Mucosa of gallbladder (tissue), 1 donor: ENCODE data around the gene ZCWPW1. TPM values are rescaled to one million over a fixed set of nuclear protein-coding genes. Genes with fewer than 3 reads are reported as not detected.
"Not testable (repeated sequence)": the region's sequence is repeated elsewhere in the genome, so short reads cannot be mapped to it uniquely, and the experiment has no call there.

ENCODE experiments used
- DNase-seq: peaks from one replicate; pipeline ENCODE4 v3.0.0-alpha.2; 2020; ENCODE audit warnings: low spot score
- total RNA-seq: library from RNA; stranded (reverse); gene quantifications from one replicate; pipeline ENCODE4 v1.2.1, GENCODE V29; 2021
- donor health status: DM: no; HTN: no; CAD: no.

Gene ZCWPW1
- total RNA-seq, 1 donor from 2014 or later = 4.6 TPM

DNA sequence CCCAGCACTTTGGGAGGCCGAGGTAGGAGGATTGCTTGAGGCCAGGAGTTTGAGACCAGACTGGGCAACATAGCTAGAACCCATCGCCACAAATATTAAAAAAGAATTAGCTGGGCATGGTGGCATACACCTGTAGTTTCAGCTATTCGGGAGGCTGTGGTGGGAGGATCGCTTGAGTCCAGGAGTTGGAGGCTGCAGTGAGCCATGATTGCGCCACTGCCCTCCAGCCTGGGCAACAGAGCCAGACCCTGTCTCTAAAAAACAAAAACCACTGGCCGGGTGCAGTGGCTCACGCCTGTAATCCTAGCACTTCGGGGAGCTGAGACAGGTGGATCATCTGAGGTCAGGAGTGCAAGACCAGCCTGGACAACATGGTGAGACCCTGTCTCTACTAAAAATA is 25.4 kb upstream of the ZCWPW1 start:
- DNase-seq = not testable (repeated sequence)

DNA sequence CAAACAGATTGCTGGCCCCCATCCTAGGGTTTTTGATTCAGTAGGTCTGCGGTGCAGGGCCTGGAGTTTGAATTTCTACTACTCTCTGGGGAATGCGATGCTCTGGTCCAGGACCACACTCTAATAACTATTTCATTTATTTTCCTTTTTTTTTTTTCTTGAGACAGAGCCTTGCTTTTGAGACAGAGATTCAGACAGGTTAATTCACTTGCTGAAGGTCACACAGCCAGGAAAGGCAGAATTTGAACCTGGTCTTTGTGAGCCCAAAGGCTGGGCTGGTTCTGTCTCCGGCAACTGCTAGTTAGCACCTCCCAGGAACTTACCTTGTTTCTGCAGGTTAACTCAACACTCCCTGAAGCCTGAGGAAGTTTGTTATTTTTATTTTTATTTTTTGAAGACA is 24.0 kb upstream of the ZCWPW1 start:
- DNase-seq = no peak

DNA sequence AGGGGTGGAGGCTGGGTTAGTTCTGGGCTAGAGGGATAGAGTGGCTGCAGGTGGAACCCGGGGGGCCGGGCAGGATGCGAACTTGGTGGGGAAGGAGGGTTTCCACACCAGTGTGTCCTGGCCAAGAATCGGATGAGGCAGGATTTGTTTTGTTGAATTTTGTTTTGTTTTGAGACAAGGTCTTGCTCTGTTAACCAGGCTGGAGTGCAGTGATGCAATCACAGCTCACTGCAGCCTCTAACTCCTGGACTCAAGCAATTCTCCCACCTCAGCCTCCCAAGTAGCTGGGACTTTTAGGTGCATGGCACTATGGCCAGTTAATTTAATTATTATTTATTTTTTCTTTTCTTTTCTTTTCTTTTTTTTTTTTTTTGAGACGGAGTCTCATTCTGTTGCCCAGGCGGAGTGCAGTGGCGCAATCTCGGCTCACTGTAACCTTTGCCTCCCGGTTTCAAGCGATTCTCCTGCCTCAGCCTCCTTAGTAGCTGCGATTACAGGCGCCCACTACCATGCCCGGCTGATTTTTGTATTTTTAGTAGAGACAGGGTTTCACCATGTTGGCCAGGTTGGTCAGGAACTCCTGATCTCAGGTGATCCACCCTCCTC is 20.8 kb upstream of the ZCWPW1 start:
- DNase-seq = no peak

DNA sequence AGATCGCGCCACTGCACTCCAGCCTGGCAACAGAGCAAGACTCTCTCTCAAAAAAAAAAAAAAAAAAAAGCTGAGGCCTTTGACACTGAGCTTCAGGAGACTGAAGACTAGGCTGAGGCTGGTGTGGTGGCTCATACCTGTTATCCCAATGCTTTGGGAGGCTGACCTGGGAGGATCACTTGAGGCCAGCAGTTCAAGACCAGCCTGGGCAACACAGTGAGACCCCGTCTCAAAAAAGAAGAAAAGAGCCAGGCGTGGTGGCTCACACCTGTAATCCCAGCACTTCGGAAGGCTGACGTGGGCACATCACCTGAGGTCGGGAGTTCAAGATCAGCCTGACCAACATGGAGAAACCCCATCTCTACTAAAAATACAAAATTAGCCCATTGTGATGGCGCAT is 18.9 kb upstream of the ZCWPW1 start:
- DNase-seq = not testable (repeated sequence)

DNA sequence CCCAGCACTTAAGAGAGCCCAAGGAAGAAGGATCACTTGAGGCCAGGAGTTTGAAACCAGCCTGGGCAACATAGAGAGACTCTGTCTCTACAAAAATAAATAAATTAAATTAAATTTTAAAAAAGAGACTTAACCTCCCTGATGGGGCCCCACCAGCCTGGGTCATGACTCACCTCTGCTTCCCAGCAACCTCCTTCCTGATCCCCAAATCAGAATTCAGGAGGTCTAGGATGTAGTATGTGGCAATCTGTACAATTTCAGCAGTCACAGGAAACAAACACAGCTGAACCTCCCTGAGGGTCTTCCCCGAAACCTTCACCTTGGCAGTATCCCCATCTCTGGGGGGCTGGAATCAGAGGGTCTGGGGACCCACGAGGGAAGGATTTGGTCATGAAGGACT is 17.5 kb upstream of the ZCWPW1 start:
- DNase-seq = no peak

DNA sequence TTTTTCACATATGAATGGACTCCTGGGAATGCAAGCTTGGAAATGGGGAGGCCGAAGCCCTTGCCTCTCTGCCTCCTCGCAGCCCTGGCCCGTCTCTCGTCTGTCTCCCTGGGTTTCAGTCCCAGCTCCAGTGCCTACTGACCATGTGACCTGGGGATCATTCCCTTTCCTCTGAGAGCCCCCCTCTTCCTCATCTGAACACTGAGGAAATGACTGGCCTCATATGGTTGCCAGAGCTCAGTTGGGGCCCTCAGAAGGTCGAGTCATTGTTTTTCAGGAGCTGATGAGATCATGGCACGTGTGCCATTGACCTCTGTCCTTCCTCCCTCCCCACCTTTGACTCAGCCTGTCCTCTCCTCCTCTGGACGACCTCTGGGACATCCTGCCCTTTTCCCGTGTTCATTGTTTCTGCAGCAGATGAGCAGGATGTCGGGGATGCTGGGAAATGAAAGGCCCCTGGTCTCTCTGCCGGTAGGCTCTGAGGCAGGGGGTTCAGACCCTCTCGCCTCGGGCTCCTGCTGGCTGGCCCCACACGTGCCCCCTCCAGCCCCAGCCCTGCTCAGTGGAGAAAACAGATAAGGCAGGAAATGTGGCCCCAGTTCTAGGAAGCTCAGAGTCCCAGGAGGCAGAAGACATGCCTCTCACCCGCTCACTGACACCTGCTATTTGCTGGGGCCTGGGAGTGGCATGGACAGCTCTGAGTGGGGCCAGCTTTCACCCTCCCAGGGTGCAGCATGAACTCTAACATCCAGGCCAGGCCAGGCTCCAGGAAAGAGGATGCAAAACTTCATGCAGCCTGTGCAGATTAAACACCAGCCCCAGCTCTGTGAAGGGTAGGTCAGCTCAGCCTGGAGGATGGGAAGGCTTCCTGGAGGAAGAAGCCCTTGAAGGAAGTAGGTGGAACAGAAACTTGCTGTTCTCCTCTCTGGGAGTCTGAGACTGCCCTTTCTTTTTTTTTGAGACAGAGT is 16.1 kb upstream of the ZCWPW1 start:
- DNase-seq = no peak

DNA sequence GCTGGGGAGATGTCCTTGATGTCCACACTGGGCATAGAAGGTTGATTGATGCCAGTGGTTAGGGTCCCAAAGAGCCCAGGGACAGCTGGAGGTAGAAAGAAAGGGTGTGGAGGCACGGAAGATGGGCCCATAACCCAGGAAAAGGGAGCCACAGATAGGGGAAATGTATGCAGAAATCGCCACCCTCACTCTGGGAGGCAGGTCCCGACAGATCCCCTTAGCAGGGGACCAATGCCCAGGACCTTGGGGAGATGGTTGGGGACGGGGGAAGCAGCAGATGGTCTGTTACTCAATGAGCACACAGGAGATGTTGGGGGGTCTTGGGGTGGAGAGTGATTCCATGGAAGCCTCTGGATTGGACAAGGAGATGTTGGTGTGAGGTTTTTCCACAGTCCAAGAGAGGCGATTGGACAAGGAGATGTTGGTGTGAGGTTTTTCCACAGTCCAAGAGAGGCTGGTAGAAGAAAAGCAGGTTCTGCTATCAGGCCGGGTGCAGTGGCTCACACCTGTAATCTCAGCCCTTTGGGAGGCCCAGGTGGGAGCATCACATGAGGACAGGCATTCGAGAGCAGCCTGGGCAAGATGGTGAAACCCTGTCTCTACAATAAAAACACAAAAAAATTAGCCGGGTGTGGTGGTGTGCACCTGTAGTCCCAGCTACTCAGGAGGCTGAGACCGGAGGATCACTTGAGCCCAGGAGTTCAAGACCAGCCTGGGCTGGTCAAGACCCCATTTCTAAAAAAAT is 14.8 kb upstream of the ZCWPW1 start:
- DNase-seq = no peak

DNA sequence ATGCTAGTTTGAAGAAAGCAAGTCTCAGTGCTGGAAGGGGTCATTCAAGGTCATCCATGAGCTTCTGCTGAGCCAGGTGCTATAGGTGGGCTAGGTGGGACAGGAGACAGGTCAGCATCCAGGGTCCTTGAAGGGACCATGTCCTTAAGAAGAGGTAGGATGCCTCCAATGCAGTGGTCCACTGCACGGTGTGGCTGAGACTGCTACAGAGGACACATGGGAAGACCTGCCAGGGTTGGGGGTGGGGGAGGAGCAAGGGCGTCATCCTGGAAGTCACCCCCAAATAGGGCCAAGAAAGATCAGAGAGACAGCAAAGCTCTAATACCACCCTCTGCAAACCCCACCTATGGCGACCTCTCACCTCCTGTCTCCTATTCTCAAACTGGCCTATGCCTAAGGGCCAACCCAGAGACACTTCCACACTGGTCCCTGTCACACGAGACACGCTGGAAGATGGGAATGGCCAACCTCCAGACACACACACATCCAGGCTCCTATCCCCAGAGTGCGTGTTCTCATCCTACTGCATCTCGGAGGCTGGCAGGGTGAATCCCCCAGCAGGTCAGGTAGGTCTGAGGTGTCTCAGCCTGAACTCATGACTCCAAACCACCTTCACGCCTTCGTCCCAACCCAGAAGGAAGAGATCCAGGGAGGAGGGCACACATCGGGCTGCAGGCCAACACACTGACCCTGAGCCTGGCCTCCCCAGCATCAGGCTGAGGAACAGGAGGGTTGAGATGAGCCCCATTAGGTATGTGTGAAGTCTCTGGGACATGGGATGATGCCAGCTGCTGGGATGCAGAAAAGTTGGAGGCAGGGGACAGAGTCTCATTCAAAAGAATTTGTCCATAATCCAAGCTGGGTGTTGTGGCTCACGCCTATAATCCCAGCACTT is 13.4 kb upstream of the ZCWPW1 start:
- DNase-seq = no peak

DNA sequence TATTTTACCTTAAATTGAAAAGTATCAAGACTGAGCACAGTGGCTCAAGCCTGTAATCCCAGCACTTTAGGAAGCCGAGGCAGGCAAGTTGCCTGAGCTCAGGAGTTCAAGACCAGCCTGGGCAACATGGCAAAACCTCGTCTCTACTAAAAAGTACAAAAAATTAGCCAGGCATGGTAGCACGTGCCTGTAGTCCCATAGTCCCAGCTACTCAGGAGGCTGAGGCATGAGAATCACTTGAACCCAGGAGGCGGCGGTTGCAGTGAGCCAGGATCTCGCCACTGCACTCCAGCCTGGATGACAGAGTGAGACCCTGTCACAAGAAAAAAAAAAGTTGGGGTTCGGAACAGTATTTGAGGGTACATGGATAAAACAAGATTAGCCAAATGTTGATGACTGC is 10.7 kb upstream of the ZCWPW1 start:
- not testable (repeated sequence) for DNase-seq

DNA sequence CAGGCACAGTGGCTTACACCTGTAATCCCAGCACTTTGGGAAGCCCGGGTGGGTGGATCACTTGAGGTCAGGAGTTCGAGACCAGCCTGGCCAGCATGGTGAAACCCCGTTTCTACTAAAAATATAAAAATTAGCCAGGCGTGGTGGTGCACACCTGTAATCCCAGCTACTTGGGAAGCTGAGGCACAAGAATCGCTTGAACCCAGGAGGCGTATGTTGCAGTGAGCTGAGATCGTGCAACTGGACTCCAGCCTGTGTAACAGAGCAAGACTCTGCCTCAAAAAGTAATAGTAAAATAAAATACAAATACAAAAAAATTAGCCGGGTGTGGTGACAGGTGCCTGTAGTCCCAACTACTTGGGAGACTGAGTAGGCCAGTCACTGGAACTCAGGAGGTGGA is 10.2 kb upstream of the ZCWPW1 start:
- not testable (repeated sequence) for DNase-seq

DNA sequence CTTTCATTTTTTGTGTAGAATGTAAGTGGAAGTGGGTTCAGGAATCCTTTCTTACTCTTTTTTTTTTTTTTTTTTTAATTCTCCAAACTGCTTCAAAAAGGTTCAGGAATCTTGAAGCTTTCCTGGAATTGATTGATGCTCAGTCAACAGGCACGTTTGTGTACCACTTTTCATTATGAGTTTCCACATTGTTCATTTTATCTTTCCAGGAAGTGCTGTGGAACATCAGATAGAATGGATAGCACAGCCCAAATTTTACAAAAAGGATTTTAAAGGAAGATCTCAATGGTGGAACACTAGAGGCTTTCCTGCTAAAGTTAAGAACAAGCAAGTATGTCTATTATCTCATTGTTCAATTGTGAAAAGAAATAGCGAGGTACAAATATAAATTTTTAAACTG is 9.7 kb upstream of the ZCWPW1 start:
- DNase-seq = no peak

DNA sequence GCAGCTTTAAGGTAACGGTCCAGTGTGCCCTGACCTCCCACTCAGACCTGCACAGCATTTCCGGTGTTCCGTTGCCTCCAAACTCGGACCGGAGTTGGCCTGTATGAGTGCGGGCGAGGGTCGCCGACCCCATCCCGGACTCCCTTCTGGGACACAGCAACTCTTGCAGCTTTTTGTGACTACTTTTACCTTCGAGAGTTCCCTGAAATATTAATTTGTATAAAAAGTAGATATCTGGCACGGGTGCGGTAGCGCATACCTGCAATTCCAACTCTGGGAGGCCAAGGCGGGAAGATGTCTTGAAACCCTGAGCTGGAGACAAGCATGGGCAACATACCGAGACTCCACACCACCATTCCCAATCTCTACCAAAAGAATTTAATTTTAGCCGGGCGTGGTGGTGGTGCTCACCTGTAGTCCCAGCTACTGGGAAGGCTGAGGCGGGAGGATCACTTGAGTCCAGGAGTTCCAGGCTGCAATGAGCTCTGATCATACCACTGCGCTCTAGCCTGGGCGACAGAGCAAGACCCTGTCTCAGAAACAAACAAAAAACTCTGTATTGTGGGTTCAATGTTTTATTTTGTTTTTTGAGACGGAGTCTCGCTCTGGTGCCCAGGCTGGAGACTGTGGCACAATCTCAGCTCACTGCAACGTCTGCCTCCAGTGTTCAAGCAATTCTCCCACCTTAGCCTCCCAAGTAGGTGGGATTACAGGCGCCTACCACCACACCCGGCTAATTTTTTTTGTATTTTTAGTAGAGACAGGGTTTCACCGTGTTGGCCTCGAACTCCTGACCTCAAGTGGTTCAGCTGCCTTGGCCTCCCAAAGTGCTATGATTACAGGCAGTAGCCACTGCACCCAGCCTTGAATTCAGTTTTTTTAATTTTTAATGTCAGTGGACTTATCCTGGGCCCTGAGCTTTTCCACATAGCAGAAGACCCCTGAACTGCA is 8.9 kb upstream of the ZCWPW1 start:
- DNase-seq = no peak

DNA sequence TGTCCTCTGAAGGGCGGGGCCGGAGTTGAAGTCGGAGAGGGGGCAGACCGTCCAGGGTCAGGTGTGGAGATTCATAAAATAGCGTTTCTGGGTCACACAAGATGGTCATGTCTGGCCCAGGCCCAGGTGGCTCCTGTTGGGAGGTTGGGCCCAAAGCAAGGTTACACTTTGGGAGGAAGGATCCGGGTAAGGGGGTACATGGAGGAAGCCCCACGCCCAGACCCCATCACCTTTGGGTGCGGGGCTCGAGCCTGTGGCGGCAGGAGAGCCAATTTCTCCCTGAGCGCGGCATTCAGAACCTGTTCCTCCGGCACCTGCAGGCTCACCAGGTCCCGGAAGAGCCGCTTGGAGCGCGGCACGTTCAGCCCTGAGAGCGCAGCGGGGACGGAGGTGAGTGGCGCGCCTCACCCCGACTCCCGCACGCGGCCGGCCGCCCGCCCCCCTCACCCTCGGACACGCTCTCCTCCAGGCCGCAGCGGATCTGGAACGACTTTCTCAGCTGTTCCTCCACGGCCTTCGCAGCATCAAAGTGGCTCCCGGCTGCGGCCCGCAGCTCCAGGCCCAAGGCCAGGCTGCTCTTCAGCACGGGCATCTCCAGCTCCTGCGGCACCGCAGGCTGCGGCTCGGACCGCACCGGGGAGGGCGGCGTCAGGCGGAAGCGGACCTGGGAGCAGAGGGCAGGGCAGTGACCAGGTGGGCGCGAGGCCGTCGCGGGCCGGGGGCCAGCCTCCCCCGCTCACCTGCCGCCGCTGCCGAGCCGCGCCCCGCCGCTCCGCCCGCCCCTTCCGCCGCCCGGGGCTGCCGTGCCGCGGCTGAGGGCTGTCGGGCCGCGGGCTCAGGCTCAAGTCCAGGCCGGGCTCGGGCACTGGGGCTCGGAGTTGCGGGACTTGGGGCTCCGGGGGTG is 7.2 kb upstream of the ZCWPW1 start:
- DNase-seq = peak; percentile 34

DNA sequence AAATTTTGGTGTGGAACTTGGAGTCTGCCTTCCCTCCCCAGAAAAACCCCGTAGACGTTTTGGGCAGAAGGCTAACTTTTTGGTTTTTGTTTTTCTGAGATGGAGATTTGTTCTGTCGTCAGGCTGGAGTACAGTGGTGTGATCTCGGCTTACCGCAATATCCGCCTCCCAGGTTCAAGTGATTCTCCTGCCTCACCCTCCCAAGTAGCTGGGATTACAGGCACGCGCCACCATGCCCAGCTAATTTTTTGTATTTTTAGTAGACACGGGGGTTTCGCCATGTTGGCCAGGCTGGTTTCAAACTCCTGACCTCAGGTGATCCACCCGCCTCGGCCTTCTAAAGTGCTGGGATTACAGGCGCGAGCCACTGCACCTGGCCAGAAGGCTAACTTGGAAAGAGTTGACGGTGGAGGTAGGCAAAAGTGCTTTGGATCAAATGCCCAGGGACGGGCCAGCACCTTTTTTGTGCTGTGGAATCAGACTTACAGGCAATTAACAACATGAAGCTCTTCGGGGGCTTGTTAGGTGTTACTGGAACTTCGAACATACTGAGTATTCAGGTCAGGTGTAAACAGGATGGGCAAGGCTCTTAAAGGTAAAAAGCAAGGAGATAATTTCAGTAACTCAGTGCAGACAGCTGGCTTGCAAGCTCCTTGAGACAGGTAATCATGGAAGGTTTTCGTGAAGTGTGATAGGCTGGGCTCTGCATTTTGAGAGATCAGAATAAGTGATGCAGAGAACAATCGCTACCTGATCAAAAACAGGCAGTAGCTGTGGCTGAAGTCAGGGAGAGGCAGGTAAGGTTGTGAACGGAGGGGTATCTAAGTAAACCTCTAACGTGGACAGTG is 6.0 kb upstream of the ZCWPW1 start:
- no peak for DNase-seq

DNA sequence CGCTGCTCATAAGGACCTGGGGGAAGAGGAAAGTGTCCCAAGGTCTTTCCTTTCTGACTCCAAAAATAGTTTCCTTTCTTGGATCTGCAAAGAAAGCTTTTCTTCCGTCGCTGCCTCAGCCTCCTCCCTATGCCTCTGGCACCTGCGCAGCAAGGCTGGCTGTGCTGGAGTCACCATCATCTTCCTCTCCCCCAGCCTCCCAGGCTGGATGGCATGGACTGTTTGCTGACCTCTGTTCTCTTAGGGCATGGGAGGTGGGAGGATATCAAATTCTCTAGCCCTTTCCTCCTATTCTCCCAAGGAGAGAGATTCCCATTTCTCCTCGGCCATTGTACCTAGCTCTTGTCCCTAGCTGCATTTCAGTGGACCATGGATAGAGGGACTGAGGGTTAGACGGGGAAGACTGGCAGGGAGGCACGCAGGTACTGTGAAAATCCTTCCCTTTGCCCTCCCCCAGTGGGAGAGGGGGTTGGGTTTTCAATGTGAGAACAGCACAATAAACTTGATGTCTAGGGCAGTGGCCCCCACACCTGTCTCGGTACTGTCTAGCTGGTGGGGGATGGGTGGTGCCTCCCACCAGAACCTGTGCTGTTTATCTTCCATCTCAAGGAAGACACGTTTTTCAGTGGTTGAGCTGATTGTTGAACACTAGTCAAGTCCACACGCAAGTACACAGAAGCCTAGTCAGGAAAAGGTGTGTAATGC is 5.2 kb upstream of the ZCWPW1 start:
- DNase-seq = no peak

DNA sequence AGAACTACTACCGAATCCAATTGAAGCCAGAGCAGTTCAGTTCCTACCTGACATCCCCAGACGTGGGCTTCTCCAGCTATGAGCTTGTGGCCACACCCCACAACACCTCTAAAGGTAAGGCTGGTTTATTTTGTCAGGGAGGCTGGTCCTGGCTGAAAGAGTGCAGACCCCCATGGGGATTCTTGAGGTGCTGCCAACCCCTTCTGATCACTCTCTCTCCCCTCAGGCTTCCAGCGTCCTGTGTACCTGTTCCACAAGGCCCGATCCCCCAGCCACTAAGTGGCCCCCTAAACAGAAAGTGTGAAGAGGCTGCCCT is 4.7 kb upstream of the ZCWPW1 start:
- no peak for DNase-seq

DNA sequence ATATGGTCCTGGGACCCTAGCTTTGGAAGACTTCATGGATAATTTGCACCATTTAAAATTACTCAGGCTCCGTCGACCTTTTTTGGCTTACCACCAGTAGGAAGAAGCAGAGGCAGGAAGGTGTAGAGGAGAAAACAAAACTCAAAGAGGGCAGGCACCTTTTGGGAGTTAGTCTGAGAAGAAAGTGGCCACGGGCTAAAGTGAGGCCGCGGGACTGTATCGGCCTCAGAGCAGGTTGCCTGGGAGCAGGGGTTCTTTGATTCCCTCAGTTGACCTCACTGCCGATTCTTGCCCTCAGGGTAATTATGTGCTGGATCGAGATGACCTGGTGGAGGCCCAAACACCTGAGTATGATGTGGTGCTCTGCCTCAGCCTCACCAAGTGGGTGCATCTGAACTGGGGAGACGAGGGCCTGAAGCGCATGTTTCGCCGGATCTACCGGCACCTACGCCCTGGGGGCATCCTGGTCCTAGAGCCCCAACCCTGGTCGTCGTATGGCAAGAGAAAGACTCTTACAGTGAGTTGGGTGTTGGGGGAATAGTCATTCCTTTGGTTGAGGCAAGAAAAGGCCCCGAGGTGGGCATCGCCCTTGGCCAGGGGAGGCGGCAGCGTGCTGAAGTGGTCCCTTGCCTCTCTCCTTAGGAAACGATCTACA is 4.2 kb upstream of the ZCWPW1 start:
- no peak for DNase-seq
